ENCODE data around the gene STRN4.

- TF ChIP-seq CTCF (IDR thresholded peaks at IDR 0.05) (no peak), USF1 (IDR thresholded peaks at IDR 0.05; ENCODE audit: borderline replicate concordance, low read depth) (no peak)
Observed at GRCh38 chr19:46773018-46773399, 26.8 kb upstream of the STRN4 start.
